Esophagus muscularis mucosa (tissue), 4 donors: ENCODE results near the gene NCKIPSD.

Source experiments
- CTCF ChIP-seq, 3 experiments: fragments of 200-600 bp in 2 of 3; fragments of 450-650 bp in 1 of 3; sonication (generic) in 2 of 3; IDR thresholded peaks; one replicate each; pipeline ENCODE4 v1.5.1; 2017 to 2019; ENCODE audit warnings: antibody characterized with exemption in 3 of 3, mild to moderate bottlenecking in 2 of 3, moderate library complexity in 1 of 3
- EP300 ChIP-seq: sonication (generic); formaldehyde crosslinking; IDR thresholded peaks from one replicate; pipeline ENCODE4 v1.6.1; 2017; ENCODE audit warnings: antibody characterized with exemption
- POLR2A ChIP-seq: fragments of 450-650 bp; IDR thresholded peaks from one replicate; pipeline ENCODE4 v1.6.1; 2017; ENCODE audit warnings: antibody characterized with exemption, moderate library complexity, mild to moderate bottlenecking, low read depth

GRCh38 chr3:48681974-48682610 lies 3.6 kb downstream of the NCKIPSD start:
- TF ChIP-seq CTCF (IDR thresholded peaks at IDR 0.05) (no peak), POLR2A (no peak), EP300 (no peak)
